Body of pancreas (tissue), 4 donors: ENCODE results near the gene SELENOT.

Experiments
- POLR2A ChIP-seq, 3 donors: fragments of 450-650 bp; IDR thresholded peaks; one replicate each; pipeline ENCODE4 v1.6.1; 2016; ENCODE audit warnings: antibody characterized with exemption in 3 of 3, mild to moderate bottlenecking in 2 of 3
- TF ChIP-seq, protein P1 (sequence below), 7 experiments: fragments of 450-650 bp in 4 of 7; fragments of 200-600 bp in 3 of 7; sonication (generic) in 3 of 7; IDR thresholded peaks; one replicate each; pipeline ENCODE4 v1.5.1; 2016 to 2019; ENCODE audit warnings: antibody characterized with exemption in 7 of 7

DNA sequence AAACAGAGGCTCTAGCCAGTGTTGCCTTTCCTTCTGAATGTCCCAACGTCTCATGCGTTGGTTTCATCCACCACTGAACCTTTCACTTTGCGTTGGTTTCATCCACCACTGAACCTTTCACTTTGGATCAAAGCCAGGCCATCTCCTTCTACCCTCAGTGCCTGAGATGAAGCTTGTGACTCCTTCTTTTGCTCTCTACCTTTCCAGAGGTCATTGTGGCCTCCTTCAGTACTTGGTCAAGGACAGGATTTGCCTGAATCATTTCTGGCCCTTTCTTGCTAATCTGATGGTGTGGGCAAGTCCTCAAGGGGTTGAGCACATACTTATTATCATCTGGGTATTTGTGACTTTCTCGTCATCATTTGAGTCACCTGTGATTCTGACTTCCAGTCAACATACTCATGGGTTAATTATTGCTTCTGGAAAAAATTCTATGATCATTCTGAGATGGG, 50.0 kb downstream of the SELENOT start:
- TF ChIP-seq POLR2A (IDR thresholded peaks at IDR 0.05): no peak
- TF ChIP-seq, protein P1, sequence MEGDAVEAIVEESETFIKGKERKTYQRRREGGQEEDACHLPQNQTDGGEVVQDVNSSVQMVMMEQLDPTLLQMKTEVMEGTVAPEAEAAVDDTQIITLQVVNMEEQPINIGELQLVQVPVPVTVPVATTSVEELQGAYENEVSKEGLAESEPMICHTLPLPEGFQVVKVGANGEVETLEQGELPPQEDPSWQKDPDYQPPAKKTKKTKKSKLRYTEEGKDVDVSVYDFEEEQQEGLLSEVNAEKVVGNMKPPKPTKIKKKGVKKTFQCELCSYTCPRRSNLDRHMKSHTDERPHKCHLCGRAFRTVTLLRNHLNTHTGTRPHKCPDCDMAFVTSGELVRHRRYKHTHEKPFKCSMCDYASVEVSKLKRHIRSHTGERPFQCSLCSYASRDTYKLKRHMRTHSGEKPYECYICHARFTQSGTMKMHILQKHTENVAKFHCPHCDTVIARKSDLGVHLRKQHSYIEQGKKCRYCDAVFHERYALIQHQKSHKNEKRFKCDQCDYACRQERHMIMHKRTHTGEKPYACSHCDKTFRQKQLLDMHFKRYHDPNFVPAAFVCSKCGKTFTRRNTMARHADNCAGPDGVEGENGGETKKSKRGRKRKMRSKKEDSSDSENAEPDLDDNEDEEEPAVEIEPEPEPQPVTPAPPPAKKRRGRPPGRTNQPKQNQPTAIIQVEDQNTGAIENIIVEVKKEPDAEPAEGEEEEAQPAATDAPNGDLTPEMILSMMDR (IDR thresholded peaks at IDR 0.05): no peak
